Measurements from ENCODE around the gene TPM1.

DNA sequence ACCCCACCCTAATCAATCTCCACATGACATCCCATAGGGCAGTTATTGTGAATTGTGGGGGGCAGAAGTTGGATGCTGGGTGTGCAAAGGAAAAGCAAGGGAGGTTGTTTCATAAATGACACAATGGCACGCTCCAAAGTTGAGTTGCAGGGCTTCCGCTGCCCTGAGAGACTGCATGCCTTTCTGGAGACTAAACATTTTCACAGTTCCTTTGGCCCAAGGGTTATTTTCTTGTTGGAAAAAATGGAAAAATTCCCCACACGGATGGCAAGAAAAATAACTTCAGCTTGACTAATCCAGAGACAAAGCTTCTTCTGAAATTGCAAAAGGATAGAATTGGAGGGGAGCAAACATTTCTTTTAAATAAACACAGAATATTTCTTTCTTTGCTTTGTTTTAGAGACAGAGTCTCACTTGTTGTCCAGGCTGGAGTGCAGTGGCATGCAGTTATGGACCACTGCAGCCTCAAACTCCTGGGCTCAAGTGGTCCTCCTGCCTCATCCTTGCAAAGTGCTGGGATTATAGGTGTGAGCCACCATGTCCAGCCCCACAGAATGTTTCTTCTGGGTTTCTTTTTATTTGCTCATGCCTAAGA, 19.1 kb upstream of the TPM1 start:
- TF ChIP-seq, protein P1, sequence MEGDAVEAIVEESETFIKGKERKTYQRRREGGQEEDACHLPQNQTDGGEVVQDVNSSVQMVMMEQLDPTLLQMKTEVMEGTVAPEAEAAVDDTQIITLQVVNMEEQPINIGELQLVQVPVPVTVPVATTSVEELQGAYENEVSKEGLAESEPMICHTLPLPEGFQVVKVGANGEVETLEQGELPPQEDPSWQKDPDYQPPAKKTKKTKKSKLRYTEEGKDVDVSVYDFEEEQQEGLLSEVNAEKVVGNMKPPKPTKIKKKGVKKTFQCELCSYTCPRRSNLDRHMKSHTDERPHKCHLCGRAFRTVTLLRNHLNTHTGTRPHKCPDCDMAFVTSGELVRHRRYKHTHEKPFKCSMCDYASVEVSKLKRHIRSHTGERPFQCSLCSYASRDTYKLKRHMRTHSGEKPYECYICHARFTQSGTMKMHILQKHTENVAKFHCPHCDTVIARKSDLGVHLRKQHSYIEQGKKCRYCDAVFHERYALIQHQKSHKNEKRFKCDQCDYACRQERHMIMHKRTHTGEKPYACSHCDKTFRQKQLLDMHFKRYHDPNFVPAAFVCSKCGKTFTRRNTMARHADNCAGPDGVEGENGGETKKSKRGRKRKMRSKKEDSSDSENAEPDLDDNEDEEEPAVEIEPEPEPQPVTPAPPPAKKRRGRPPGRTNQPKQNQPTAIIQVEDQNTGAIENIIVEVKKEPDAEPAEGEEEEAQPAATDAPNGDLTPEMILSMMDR (IDR thresholded peaks at IDR 0.05; ENCODE audit: low read depth, low read length, missing input control), result no peak
- TF ChIP-seq GABPA (IDR thresholded peaks at IDR 0.05 in 1 of 2, conservative IDR thresholded peaks at IDR 0.05 in 1 of 2) (no peak), JUND (IDR thresholded peaks at IDR 0.05) (no peak), RAD21 (IDR thresholded peaks at IDR 0.05) (no peak), TAF1 (conservative IDR thresholded peaks at IDR 0.05) (no peak), YY1 (IDR thresholded peaks at IDR 0.05) (no peak), SP1 (IDR thresholded peaks at IDR 0.05) (no peak)
- TF ChIP-seq, protein P2, sequence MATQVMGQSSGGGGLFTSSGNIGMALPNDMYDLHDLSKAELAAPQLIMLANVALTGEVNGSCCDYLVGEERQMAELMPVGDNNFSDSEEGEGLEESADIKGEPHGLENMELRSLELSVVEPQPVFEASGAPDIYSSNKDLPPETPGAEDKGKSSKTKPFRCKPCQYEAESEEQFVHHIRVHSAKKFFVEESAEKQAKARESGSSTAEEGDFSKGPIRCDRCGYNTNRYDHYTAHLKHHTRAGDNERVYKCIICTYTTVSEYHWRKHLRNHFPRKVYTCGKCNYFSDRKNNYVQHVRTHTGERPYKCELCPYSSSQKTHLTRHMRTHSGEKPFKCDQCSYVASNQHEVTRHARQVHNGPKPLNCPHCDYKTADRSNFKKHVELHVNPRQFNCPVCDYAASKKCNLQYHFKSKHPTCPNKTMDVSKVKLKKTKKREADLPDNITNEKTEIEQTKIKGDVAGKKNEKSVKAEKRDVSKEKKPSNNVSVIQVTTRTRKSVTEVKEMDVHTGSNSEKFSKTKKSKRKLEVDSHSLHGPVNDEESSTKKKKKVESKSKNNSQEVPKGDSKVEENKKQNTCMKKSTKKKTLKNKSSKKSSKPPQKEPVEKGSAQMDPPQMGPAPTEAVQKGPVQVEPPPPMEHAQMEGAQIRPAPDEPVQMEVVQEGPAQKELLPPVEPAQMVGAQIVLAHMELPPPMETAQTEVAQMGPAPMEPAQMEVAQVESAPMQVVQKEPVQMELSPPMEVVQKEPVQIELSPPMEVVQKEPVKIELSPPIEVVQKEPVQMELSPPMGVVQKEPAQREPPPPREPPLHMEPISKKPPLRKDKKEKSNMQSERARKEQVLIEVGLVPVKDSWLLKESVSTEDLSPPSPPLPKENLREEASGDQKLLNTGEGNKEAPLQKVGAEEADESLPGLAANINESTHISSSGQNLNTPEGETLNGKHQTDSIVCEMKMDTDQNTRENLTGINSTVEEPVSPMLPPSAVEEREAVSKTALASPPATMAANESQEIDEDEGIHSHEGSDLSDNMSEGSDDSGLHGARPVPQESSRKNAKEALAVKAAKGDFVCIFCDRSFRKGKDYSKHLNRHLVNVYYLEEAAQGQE (IDR thresholded peaks at IDR 0.05), result no peak
- TF ChIP-seq, protein P3, sequence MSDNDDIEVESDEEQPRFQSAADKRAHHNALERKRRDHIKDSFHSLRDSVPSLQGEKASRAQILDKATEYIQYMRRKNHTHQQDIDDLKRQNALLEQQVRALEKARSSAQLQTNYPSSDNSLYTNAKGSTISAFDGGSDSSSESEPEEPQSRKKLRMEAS (IDR thresholded peaks at IDR 0.05), result no peak
- TF ChIP-seq, protein P4, sequence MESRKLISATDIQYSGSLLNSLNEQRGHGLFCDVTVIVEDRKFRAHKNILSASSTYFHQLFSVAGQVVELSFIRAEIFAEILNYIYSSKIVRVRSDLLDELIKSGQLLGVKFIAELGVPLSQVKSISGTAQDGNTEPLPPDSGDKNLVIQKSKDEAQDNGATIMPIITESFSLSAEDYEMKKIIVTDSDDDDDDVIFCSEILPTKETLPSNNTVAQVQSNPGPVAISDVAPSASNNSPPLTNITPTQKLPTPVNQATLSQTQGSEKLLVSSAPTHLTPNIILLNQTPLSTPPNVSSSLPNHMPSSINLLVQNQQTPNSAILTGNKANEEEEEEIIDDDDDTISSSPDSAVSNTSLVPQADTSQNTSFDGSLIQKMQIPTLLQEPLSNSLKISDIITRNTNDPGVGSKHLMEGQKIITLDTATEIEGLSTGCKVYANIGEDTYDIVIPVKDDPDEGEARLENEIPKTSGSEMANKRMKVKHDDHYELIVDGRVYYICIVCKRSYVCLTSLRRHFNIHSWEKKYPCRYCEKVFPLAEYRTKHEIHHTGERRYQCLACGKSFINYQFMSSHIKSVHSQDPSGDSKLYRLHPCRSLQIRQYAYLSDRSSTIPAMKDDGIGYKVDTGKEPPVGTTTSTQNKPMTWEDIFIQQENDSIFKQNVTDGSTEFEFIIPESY (IDR thresholded peaks at IDR 0.05), result no peak

All from liver (tissue), 3 donors.